GM21528 (cell line): ENCODE measurements around the gene ATP6V0E1.
A peak's percentile ranks its signal among the peaks of the same experiment; 100 is the strongest.
"Not testable (repeated sequence)": the region's sequence is repeated elsewhere in the genome, so short reads cannot be mapped to it uniquely, and the experiment has no call there.

Experiments used
- ATAC-seq: cut with Tn5 transposase; IDR thresholded peaks from one replicate; pipeline ENCODE4 v1.9.1; 2021; ENCODE audit warnings: mild to moderate bottlenecking, moderate library complexity; ENCODE audit not compliant: unreplicated experiment, low FRiP score

Gene ATP6V0E1

GRCh38 chr5:173001229-173001841, 17.8 kb downstream of the ATP6V0E1 start:
- ATAC-seq, result peak; percentile 81

GRCh38 chr5:173003360-173003759, 19.8 kb downstream of the ATP6V0E1 start:
- ATAC-seq, result no peak

- no peak for ATAC-seq
These were observed 20.4 kb downstream of the ATP6V0E1 start for GRCh38 chr5:173004013-173004412.

- no peak for ATAC-seq
These were observed 20.9 kb downstream of the ATP6V0E1 start for GRCh38 chr5:173004447-173004846.

GRCh38 chr5:173010021-173010420, 26.4 kb downstream of the ATP6V0E1 start:
- ATAC-seq, result no peak

- ATAC-seq, result no peak
These were observed 27.2 kb downstream of the ATP6V0E1 start for GRCh38 chr5:173010547-173011464.

- no peak for ATAC-seq
These were observed 28.0 kb downstream of the ATP6V0E1 start for GRCh38 chr5:173011566-173011965.

- no peak for ATAC-seq
These were observed 29.3 kb downstream of the ATP6V0E1 start for GRCh38 chr5:173012882-173013281.

- no peak for ATAC-seq
These were observed 31.1 kb downstream of the ATP6V0E1 start for GRCh38 chr5:173014671-173015070.

- ATAC-seq, result no peak
These were observed 31.6 kb downstream of the ATP6V0E1 start for GRCh38 chr5:173015192-173015591.

GRCh38 chr5:173015598-173016455, 32.3 kb downstream of the ATP6V0E1 start:
- no peak for ATAC-seq

- no peak for ATAC-seq
These were observed 33.1 kb downstream of the ATP6V0E1 start for GRCh38 chr5:173016598-173017046.

GRCh38 chr5:173017087-173017486, 33.5 kb downstream of the ATP6V0E1 start:
- not testable (repeated sequence) for ATAC-seq

GRCh38 chr5:173018358-173018757, 34.8 kb downstream of the ATP6V0E1 start:
- no peak for ATAC-seq

GRCh38 chr5:173020154-173020581, 36.6 kb downstream of the ATP6V0E1 start:
- no peak for ATAC-seq

GRCh38 chr5:173020643-173021042, 37.1 kb downstream of the ATP6V0E1 start:
- ATAC-seq, result no peak

GRCh38 chr5:173025651-173026050, 42.1 kb downstream of the ATP6V0E1 start:
- ATAC-seq, result no peak

GRCh38 chr5:173027905-173028304, 44.3 kb downstream of the ATP6V0E1 start:
- no peak for ATAC-seq

- ATAC-seq, result no peak
These were observed 45.3 kb downstream of the ATP6V0E1 start for GRCh38 chr5:173028811-173029327.

- ATAC-seq, result no peak
These were observed 45.9 kb downstream of the ATP6V0E1 start for GRCh38 chr5:173029499-173029921.
